HG03460 (cell line): Measurements from ENCODE around the gene MAPK11.

Source experiments
- ATAC-seq: cut with Tn5 transposase; IDR thresholded peaks from one replicate; pipeline ENCODE4 v1.9.1; 2021; ENCODE audit not compliant: unreplicated experiment

Gene MAPK11

DNA sequence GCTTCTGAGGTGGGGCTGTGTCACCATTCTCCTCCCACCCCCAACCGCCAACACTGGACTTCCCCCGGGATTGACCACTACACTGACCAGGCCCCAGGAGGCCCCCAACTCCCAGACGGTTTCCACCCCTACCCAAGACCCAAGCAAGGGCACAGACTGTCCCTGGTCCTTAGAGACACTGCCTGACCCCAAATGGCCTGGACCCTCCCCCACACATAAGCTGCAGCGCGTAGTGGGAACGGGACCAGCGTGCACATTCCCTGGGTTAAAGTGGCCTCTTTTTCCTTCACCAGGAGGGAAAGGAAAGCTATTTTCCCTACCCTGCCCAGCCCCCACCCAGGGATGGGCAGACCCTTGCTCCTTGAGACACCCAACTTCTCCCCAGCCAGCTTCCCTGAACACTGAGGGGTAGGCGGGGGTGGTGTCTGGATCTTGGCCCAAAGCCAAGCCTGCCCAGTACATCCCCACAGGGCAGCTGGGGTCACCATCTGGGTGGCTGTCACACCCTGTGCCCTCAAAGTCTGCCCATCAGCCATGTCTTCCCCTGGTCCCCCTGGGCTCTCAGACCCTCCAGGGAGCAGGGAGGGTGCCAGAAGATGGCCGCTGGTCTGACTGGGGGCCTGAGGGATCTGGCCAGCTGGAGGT is 7.1 kb downstream of the MAPK11 start:
- ATAC-seq = no peak

DNA sequence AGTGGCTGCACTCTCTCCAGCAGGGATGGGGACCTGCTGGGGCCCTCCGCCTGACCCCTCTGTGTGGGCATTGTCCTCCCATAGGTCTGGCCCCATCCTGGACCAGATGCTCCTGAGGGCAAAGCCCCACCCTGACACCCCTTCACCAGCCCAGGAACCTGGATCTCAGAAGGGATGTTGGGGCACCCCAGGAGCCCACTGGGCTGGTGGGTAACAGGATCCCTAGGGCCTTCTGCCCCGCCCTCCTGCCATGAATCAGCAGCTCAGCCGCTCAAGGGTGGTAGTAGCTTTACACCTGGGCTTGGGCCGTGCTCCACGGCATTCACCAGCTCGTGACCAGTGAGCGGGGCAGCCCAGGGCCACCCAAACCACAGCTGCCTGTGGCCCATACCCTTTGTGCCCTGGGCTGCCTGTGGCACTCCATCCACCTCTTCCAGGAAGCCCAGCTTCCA is 7.7 kb downstream of the MAPK11 start:
- ATAC-seq = no peak

DNA sequence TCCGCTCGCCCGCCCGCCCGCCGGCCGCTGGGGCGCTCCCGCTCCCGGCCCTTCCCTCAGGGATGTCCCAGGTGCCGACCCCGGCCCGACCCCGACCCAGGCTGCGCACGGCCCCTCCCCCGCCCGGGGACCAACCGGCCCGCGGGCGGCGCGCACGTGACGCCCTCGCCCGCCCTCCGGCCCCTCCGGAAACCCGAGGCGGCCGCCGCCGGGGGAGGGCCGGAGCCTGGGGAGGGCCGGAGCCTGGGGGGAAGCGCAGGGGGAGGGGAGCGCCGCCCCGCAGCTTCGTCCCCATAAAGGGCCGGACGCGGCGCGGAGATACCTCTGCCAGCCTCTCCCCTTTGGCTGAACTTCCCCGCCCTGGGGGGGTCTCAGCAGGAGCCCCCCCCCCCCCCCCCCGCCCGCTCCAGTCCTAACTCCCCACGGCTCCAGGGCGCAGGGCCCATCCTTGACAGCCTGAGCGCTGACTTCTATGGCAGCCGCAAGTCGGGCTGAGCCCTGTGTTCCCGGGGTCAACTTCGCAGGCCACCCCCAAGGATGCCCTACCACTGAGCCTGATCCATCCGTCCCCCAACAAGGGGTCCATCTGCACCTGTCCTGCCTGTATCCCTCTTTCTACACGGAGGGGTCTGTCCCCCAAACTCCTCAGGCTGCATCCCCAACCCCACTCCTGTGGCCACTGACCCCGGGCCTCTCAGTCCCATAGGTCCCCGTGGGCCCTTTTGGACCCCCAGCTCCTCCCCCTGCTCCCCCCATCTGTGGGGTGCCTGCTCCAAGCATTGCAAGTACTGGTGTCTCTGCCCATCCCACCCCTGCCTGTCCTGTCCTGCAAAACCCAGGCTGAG is 8.3 kb downstream of the MAPK11 start, which contains the start of gene MAPK12:
Gene MAPK12, minus strand, starts transcription at position 69 of the 845 bp plus-strand sequence. CDS start 174 bp downstream, outside the sequence.
- ATAC-seq = no peak

DNA sequence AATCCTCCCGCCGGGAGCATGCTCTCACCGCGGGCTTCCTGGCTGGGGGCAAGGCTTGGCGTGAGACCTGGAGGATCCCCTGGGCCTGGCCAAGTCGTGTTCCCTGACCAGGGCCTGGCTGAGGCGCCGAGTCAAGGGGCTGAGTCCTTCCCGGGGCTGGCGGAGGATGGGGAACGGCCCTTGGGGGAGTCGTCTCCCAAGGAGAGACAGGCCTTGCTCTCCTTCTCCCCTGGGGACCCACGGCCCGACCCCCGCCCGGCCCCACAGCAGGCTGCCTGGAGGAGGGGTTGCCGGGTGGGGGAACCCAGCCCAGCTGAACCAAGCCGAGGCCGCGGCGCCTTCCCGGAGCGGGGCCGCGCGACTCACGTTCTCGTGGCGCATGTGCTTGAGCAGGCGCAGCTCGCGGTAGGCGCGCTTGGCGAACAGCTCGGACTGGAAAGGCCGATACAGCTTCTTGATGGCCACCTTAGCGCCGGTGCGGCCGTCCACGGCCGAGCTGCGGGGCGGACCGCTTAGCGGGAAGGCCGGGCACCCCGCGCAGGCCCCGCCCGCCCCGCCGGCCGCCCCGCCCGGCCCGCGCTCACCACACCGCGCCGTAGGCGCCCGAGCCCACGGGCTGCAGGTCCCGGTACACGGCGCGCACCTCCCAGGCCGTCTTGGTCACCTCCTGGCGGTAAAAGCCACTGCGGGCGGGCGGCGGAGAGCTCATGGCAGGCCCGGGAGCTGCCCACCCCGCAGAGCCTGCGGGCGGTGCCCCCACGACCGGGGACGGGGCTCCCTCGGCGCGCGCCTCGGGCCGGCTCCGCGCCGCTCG is 9.2 kb downstream of the MAPK11 start:
- ATAC-seq = no peak

DNA sequence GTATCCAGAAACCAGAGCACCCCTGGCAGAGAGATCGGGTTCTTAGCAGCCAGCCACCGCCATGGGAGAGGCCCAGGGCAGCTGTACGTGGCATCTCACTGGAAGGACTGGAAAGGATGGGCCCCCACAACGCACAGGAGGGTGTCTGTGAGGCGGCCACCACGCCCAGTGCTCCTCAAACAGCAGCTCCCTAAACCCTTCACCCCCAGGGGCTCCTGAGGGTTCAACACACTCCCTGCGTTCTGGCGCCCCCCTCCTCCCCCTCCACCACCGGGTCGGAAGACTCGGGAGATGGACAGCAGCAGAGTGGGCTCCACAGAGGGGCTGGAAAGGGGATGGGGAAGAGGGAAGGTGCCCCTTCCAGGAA is 9.8 kb downstream of the MAPK11 start:
- no peak for ATAC-seq

DNA sequence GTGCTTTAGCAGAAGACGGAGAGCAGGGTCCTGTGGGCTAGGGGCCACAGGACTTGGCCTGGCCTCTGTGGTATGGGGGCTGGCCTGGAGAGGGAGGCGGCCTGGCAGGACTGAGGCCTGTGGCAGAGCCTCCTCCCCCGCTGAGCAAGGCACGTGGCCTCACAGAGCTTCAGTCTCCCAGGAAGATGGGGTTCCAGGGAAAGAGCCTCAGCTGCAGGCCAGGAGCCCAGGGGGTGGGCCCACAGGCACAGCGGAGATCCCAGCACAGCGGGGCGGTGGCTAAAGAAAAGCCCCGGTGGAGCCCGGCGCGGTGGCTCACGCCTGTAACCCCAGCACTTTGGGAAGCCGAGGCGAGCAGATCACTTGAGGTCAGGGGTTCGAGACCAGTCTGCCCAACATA is 10.9 kb downstream of the MAPK11 start:
- ATAC-seq = no peak

DNA sequence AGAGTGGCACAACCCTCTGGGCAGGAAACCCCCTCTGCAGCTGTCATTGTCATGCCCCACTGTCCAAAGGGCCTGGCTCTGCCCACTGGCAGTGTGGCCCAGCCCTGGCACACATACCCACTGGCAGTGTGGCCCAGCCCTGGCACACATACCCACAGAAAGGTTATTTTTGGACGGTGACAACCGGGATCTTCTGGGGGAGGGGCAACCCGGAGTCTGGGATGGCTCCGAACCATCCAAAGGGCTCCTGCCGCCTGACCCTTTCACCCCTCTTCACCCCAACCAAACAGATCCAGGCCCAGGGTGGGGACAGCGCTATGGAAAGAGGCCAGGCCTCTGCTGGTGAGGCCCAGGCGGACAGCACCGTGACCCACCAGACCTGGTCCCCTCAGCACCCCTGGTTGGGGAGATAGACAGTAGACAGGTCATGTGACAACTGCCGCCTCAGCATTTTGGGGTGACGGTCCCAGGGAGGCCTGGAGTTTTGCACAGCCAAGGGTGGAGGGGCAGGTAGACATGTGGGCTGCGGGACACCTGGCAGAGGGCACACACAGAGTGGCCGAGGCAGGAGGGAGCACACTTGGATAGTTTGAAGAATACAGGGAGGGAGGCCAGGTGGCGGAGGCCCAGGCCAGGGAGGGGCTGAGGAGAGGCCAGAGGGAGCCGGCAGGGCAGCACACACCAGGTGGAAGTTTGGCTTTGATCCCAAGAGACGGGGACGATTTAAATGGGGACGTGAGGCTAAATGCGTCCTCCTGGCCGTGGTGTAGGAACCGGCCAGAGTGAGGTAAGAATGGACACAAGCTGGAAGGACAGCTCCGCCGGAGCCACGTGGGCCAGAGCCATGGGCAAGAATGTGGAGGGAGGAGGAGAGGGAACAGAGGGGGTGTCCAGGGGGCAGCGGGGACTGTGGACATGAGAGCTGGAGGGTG is 11.6 kb downstream of the MAPK11 start:
- no peak for ATAC-seq

DNA sequence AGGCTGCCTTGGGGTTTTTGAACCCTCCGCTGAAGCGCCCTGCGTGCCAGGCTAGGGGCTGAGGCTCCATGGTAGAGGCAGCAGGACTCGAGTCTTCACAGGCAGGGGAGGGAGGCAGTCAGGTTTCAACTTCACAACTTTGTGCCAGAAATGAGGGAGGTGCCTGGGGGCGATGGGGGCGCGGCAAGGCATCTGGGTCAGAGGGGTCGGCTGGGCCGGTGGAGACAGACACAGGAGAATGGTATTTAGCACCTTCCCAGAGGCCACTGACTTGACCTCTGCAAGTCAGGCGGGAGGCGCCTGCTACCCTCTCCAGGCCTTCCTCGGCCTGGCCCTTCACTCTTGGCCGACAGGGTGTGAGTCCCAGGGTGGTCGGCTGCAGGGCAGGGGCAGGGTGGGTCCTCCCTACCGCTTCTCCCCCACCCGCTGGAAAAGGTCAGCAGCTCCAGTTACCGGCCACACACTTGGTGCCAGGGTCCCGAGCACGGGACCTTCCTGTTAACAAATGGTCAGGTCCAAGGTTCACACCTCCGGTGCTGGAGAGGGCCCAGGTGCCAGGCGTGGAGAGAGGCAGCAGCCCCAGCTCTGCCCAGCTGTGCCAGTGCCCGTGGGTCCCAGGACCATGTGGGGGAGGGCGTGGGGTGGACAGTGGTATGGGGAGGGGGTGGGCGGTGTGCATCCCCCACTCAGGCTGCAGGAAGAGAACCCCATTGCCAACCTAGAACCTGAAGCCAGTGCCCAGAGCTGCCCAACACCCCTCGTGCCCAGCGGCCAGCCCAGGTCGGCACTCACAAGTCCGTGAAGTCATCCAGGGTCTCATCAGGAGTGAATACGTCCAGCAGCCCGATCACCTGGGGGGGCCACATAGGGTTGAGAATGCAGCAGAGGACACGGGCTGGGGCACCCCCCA is 12.5 kb downstream of the MAPK11 start:
- ATAC-seq = no peak

DNA sequence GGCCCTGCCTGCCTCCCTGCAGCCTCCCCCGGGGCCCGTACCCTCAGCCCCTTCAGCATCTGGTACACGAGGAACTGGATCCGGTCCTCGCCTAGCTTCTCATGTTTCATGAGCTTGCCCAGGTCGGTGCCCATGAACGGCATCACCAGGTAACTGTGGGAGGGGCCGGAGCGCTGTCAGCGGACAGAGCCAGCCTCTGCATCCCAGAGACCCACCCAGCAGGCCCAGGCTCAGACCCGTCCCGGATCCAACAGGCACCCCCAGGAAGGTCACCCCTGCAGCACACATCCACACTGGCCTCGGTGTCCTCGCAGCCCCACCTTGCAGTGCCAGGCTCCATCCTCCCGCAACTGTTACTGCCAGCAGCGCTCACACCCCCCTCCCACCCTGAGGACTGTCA is 13.1 kb downstream of the MAPK11 start:
- ATAC-seq = no peak

DNA sequence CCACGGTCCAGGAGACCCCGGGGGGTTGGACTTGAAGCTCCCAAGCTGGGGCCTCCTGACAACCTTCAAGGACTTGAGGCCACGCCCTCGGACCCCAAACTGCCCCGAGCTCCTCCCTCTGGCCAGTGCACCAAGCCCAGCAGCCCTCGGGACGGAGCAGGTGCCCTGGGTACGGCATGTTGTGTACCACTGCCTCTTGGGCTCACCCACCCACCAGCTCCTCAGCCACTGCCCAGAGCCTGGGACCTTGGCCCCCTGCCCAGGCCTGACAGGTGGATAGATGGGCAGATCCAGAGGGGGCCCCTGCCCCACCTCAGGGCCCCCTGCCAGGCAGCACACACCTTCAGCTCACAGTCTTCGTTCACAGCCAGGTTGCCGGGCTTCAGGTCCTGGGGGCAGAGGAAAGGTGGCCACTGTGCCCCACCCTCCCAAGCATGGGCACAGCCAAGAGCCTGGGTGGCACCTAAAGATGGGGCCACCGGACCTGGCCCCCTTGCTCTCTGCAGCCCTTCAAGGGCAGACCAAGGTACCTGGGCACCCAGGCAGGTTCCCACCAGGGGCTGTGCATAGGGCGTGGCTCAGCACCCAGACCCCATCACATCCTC is 13.8 kb downstream of the MAPK11 start:
- ATAC-seq = no peak

DNA sequence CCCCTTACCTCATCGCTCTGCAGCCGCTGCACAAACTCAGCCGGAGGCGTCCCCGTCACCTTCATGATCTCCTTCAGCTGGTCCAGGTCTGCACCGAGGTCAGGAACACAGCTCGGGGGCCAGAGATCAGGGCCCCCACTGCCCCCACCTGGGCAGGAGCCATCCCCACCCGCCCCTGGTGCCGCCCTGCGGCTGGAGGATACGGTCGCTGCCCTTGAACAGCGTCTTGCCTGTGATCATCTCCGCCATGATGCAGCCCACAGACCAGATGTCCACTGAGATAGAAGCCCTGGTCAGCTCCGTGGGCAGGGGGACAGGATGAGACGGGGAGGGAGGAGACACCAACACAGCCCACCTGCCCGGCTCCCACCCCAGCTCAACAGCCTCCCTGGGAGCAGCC is 14.6 kb downstream of the MAPK11 start:
- no peak for ATAC-seq

DNA sequence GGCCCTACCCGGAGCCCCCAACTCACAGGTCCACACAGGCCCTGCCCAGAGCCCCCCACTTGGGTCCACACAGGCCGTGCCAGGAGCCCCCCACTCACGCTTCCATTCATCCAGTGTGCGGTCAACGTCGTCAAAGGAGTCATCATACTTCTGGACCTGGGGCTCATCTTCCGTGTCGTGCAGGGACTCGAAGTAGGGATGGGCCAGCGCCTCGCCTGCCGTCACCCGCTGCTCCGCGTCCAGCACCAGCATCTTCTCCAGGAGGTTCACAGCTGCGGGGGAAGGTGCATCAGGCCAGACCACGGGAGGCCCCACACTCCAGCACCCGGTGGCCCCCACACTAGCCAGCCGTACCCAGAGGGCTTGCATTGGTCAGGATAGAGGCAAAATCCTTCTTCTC is 15.1 kb downstream of the MAPK11 start:
- ATAC-seq = no peak

DNA sequence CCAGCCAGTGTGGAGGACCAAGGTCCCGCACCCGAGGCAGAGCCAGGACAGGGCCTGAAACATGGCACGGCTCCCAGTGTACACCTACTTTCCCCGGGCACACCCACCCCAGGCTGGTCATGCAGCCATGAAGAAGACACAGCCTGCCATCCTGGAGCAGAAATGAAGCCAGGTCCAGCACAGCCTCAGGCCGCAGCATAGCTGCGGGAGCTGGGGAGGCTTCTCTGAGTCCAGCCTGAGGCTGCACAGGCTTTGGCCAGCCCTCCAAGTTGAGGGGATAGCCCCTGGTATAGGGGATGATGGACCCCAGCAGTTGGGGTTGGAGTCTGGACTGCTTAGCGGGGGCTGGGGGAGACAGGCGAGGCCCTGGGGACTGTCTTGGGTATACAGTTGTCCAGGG is 16.2 kb downstream of the MAPK11 start:
- no peak for ATAC-seq

DNA sequence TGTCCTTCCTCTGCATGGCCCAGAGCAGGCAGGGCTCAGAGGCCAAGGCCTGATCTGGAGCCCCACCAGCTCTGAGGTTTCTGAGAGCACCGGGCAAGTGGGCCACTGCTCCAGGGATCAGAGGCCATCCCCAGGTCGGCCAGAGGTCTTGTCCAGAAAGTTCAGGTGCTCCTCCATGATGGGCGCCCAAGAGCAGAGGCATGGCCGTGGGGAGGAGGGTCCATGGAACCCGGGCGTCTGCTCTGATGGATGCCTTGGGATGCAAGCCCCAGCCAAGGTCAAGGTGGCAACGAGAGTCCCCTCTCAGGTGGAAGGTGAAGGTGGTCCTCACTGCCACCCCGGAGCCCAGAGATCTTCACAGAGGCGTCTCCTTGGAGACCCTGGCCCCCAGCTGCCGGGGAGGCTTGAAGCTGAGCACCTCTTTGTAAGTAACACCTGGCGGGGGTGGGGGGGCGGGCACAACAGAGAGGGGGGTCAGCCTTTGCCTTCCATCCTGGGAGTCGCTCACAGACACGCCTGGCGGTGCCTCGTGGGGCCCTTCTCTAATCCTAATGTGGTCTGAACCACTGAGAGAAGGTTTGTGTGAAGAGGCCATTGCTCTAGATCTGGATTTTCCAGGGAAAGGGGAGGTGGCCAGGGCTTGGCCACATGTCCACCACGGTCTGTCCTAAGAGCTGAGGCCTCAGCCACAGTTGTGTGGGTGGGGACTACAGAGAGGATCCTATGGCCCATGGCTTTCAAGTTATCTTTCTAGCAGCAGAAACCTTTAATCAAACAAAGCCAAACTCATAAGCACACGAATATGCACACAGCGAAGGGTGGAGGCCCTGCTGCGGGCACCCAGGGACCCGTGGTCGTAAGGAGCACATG is 16.9 kb downstream of the MAPK11 start:
- no peak for ATAC-seq

DNA sequence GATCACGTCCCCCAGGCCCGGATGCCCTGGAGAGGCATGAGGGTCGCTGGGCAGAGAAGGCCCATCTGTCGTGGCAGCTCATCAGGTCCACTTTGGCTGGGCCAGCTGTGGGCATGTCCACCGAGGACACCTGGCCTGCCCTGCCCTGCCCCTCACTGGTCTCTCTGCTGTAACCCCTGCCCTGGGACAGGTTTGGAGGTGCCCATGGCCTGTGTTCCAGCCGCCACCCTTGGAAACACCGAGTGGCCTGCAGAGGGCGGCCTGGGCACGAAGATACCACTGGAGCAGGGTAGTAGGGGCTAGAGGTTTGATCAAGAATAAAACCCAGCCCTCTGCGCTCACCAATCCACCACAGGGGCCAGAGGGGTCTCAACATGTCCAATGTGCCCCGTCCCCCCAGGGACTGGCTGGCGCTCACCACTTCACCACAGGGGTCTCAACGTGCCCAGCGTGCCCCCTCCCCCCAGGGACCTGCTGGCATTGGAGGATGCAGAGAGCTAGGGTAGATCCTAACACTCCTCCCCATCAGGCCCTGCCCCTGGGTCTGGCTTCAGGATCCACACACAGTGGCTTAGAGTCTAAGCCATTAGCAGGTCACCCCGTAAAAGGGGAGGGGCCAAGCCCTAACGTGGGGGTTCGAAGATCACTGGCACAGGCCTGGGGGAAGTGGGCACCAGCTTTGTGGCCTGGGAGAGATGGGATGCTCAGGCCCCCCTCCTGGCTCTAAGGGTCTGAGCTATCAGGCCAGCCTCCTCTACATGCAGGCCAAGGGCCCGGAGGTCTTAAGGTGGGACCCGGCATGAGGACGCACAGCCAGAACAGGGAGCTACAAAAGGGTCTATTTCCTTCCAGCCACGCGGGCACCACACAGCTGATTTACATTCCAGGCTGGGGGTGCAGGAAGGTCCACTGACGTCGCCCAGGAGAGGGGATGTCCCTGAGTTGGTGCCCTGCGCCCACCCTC is 17.8 kb downstream of the MAPK11 start:
- no peak for ATAC-seq

DNA sequence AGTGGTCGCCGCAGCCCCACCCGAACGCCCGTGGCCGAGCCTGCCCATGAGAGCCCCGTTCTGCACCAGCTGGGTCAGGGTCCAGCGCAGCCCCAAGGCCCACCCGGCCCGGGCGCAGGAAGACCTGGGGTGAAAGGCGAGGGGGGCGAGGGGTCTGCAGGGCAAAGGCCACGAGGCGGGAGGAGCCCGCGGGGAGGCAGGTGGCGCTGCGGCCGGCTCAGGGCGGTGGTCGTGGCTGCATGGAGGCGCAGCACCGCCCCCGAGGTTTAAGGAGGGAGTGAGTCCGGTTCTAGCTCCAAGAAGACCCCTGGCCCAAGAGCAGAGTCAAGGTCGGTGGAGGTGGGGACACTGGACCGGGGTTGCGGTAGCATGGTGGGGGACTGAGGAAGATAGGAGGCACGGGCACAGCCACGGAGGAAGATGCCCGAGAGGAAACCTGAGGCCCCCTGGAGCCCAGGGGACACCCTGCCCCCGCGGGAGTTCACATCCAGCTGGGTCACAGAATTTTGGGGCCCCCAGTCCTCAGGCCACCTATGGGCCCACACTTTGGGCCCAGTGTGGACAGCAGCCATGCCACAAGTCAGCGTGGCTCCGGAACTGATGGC is 18.6 kb downstream of the MAPK11 start:
- ATAC-seq = no peak
